ENCODE data around the gene NAV2. TPM values are rescaled to one million over a fixed set of nuclear protein-coding genes. Genes with fewer than 3 reads are reported as not detected.

NAV2 gene
- total and polyA plus RNA-seq, 2 experiments from 2014 or later: 26.0 to 45.0 TPM

GRCh38 chr11:20058749-20059458 lies 346.3 kb downstream of the NAV2 start (continued):
- TF ChIP-seq STAT1 (IDR thresholded peaks at IDR 0.05; ENCODE audit: unreplicated experiment) (no peak), JUNB (IDR thresholded peaks at IDR 0.05; ENCODE audit: unreplicated experiment) (no peak), ZNF331 (CRISPR knock-in tag; IDR thresholded peaks at IDR 0.05; ENCODE audit: low read depth) (no peak), CREB1 (CRISPR knock-in tag; IDR thresholded peaks at IDR 0.05; ENCODE audit: low read depth) (no peak), REST (IDR thresholded peaks at IDR 0.05; ENCODE audit: unreplicated experiment) (no peak)

DNA sequence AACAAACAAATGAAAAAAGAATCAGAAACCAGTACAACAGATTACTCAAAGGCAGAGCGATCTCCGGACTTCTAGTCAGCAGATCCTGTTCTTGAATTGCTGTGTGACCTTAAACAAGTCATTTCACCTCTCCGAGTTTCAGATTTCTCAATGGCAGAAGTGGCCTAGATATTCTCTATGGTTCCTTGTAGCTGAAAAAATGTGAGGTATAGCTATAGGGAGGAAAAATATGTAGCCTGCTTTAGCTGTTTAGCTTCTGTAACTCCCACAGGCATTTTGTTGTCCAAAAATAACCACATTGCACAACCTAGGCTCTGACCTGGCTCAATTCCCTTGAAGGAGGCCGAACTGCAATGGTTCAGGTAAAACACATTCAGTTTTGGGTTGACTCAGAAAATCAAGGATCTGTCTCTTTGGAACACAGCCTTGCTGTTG lies 347.0 kb downstream of the NAV2 start:
- peaks cover 86% of the 10 kb centered on the region for H3K36me3 Mint-ChIP-seq (ENCODE audit: low read depth)
- H2AFZ ChIP-seq: no peak overlapping the region
- H3K4me3 Mint-ChIP-seq: no peak overlapping the region
- H3K36me3 ChIP-seq (ENCODE audit: insufficient read depth): peaks cover 39% of the 10 kb centered on the region
- H3K27ac ChIP-seq (ENCODE audit: low read depth): no peak overlapping the region
- no peaks in the 10 kb centered on the region for H3K27me3 Mint-ChIP-seq (ENCODE audit: insufficient read depth, low read depth, poor library complexity)
- DNase-seq (ENCODE audit: low spot score) (no peak), ATAC-seq (no peak)
- H3K27ac Mint-ChIP-seq: no peak overlapping the region
- peaks cover 16% of the 10 kb centered on the region for H3K4me1 Mint-ChIP-seq
- no peaks in the 10 kb centered on the region for H3K9me3 Mint-ChIP-seq
- H4K20me1 ChIP-seq (replicated peaks; ENCODE audit: insufficient read depth): peaks cover 4% of the 10 kb centered on the region; the same call in 1 of the 2 replicates
- H3F3A ChIP-seq (replicated peaks; ENCODE audit: low read depth): no peaks in the 10 kb centered on the region
- no peak overlapping the region for H3K4me3 ChIP-seq
- peaks cover 10% of the 10 kb centered on the region for H3K4me1 ChIP-seq (ENCODE audit: insufficient read depth)
- H3K4me2 ChIP-seq: no peak overlapping the region
- no peaks in the 10 kb centered on the region for H3K27me3 ChIP-seq (ENCODE audit: insufficient read depth)
- H3K79me2 ChIP-seq (replicated peaks; ENCODE audit: insufficient read depth): no peaks in the 10 kb centered on the region
- H3K9me2 ChIP-seq (ENCODE audit: insufficient read depth): no peaks in the 10 kb centered on the region
- TF ChIP-seq, protein P1, sequence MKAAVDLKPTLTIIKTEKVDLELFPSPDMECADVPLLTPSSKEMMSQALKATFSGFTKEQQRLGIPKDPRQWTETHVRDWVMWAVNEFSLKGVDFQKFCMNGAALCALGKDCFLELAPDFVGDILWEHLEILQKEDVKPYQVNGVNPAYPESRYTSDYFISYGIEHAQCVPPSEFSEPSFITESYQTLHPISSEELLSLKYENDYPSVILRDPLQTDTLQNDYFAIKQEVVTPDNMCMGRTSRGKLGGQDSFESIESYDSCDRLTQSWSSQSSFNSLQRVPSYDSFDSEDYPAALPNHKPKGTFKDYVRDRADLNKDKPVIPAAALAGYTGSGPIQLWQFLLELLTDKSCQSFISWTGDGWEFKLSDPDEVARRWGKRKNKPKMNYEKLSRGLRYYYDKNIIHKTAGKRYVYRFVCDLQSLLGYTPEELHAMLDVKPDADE (IDR thresholded peaks at IDR 0.05): no peak
- TF ChIP-seq EZH2 (IDR thresholded peaks at IDR 0.05; ENCODE audit: low read depth, unreplicated experiment) (no peak), POLR2AphosphoS5 (IDR thresholded peaks at IDR 0.05; ENCODE audit: low read depth) (no peak), CTCF (conservative IDR thresholded peaks at IDR 0.05; ENCODE audit: low read depth in 2 of 2) (no peak), ZNF114 (CRISPR knock-in tag; IDR thresholded peaks at IDR 0.05) (no peak), EZH2phosphoT487 (IDR thresholded peaks at IDR 0.05; ENCODE audit: unreplicated experiment) (no peak), STAT1 (IDR thresholded peaks at IDR 0.05; ENCODE audit: unreplicated experiment) (no peak)
- TF ChIP-seq, protein P2, sequence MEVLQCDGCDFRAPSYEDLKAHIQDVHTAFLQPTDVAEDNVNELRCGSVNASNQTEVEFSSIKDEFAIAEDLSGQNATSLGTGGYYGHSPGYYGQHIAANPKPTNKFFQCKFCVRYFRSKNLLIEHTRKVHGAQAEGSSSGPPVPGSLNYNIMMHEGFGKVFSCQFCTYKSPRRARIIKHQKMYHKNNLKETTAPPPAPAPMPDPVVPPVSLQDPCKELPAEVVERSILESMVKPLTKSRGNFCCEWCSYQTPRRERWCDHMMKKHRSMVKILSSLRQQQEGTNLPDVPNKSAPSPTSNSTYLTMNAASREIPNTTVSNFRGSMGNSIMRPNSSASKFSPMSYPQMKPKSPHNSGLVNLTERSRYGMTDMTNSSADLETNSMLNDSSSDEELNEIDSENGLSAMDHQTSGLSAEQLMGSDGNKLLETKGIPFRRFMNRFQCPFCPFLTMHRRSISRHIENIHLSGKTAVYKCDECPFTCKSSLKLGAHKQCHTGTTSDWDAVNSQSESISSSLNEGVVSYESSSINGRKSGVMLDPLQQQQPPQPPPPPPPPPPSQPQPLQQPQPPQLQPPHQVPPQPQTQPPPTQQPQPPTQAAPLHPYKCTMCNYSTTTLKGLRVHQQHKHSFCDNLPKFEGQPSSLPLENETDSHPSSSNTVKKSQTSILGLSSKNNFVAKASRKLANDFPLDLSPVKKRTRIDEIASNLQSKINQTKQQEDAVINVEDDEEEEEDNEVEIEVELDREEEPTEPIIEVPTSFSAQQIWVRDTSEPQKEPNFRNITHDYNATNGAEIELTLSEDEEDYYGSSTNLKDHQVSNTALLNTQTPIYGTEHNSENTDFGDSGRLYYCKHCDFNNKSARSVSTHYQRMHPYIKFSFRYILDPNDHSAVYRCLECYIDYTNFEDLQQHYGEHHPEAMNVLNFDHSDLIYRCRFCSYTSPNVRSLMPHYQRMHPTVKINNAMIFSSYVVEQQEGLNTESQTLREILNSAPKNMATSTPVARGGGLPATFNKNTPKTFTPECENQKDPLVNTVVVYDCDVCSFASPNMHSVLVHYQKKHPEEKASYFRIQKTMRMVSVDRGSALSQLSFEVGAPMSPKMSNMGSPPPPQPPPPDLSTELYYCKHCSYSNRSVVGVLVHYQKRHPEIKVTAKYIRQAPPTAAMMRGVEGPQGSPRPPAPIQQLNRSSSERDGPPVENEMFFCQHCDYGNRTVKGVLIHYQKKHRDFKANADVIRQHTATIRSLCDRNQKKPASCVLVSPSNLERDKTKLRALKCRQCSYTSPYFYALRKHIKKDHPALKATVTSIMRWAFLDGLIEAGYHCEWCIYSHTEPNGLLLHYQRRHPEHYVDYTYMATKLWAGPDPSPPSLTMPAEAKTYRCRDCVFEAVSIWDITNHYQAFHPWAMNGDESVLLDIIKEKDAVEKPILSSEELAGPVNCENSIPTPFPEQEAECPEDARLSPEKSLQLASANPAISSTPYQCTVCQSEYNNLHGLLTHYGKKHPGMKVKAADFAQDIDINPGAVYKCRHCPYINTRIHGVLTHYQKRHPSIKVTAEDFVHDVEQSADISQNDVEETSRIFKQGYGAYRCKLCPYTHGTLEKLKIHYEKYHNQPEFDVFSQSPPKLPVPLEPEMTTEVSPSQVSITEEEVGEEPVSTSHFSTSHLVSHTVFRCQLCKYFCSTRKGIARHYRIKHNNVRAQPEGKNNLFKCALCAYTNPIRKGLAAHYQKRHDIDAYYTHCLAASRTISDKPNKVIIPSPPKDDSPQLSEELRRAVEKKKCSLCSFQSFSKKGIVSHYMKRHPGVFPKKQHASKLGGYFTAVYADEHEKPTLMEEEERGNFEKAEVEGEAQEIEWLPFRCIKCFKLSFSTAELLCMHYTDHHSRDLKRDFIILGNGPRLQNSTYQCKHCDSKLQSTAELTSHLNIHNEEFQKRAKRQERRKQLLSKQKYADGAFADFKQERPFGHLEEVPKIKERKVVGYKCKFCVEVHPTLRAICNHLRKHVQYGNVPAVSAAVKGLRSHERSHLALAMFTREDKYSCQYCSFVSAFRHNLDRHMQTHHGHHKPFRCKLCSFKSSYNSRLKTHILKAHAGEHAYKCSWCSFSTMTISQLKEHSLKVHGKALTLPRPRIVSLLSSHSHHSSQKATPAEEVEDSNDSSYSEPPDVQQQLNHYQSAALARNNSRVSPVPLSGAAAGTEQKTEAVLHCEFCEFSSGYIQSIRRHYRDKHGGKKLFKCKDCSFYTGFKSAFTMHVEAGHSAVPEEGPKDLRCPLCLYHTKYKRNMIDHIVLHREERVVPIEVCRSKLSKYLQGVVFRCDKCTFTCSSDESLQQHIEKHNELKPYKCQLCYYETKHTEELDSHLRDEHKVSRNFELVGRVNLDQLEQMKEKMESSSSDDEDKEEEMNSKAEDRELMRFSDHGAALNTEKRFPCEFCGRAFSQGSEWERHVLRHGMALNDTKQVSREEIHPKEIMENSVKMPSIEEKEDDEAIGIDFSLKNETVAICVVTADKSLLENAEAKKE (CRISPR knock-in tag; IDR thresholded peaks at IDR 0.05): no peak

All from GM23338 (cell line).